Muscle of leg (tissue), 11 donors: ENCODE data around the gene THRB. TPM values are rescaled to one million over a fixed set of nuclear protein-coding genes. Genes with fewer than 3 reads are reported as not detected.

ENCODE experiments used
- DNase-seq: peaks from one replicate; pipeline ENCODE4 v3.0.0; 2013
- H3K27ac ChIP-seq: one replicate; pipeline ENCODE4 v1.5.1; 2013; ENCODE audit warnings: mild to moderate bottlenecking, low read length, control low read depth
- H3K27me3 ChIP-seq: one replicate; pipeline ENCODE4 v1.6.1; 2013; ENCODE audit warnings: low read length; ENCODE audit not compliant: control insufficient read depth, insufficient read depth
- H3K36me3 ChIP-seq: one replicate; pipeline ENCODE4 v1.6.1; 2013; ENCODE audit warnings: low read length; ENCODE audit not compliant: control insufficient read depth, insufficient read depth
- H3K4me1 ChIP-seq: one replicate; pipeline ENCODE4 v1.6.1; 2013; ENCODE audit warnings: low read length; ENCODE audit not compliant: control insufficient read depth, insufficient read depth
- H3K4me3 ChIP-seq: one replicate; pipeline ENCODE4 v1.5.1; 2013; ENCODE audit warnings: low read length, control low read depth
- H3K9me3 ChIP-seq: replicated peaks from 2 replicates; pipeline ENCODE4 v1.6.1; 2013; ENCODE audit warnings: low read depth, low read length; ENCODE audit not compliant: control insufficient read depth
- WGBS: methylation state at CpG from one replicate; pipeline ENCODE4 v1.1.5; 2013; ENCODE audit warnings: missing lambda C conversion rate; ENCODE audit not compliant: insufficient coverage; 5-methylcytosine and 5-hydroxymethylcytosine counted together
- polyA plus RNA-seq, 8 donors: library from polyadenylated mRNA; unstranded; fragments of 120-200 nt; gene quantifications; one replicate each; pipeline versions ENCODE4 v1.2.1 to v1.2.3, GENCODE V29; 2013; ENCODE audit warnings: inconsistent platforms in 1 of 8, low replicate concordance in 1 of 8; ENCODE audit not compliant: insufficient read length in 8 of 8, insufficient read depth in 1 of 8
- total RNA-seq: library from RNA; stranded (reverse); fragments of 120-200 nt; gene quantifications from one replicate; pipeline ENCODE4 v1.2.4, GENCODE V29; 2013

THRB gene
- total and polyA plus RNA-seq, 9 donors = 0.33 to 3.1 (median 1.7) TPM

GRCh38 chr3:24359102-24359501 lies 135.5 kb downstream of the THRB start:
- WGBS = 60% methylated on average over 1 of the region's 1 CpG

DNA sequence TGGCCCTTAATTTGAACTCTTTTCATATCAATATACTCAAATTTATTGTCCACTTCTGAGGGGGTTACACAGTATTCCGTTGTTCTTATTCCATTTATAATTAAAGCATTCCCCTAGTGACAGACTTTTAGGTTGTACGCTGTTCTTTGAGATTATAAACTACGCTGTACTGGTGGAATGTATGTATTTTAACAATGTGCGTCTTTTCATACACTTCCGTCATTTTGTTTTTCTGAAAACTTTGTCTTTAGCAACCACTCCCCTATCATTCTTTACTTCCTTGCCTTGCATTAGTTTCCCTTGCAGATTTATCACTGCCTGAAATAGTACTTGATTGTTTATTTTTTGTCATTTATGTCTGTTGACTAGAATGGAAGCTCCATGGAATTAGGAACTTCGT lies 137.0 kb downstream of the THRB start:
- DNase-seq = no peak
- H3K27ac ChIP-seq = no peak overlapping the region
- WGBS = no CpG with 5 or more reads among the region's 6 CpGs
- H3K4me3 ChIP-seq = no peak overlapping the region
- H3K36me3 ChIP-seq = no peaks in the 10 kb centered on the region
- no peaks in the 10 kb centered on the region for H3K27me3 ChIP-seq
- no peaks in the 10 kb centered on the region for H3K4me1 ChIP-seq
- no peaks in the 10 kb centered on the region for H3K9me3 ChIP-seq

More at GRCh38 chr3:24359102-24359501, 135.5 kb downstream of the THRB start:
- Histone ChIP-seq H3K36me3 (no peaks in the 10 kb centered on the region), H3K4me1 (no peaks in the 10 kb centered on the region), H3K27ac (no peak overlapping the region), H3K9me3 (no peaks in the 10 kb centered on the region), H3K4me3 (no peak overlapping the region), H3K27me3 (no peaks in the 10 kb centered on the region)
- no peak for DNase-seq

GRCh38 chr3:24355806-24356205 lies 138.8 kb downstream of the THRB start:
- Histone ChIP-seq H3K27ac (no peak overlapping the region), H3K4me1 (no peaks in the 10 kb centered on the region), H3K9me3 (no peaks in the 10 kb centered on the region), H3K36me3 (no peaks in the 10 kb centered on the region), H3K4me3 (no peak overlapping the region), H3K27me3 (no peaks in the 10 kb centered on the region)
- no peak for DNase-seq

GRCh38 chr3:24354230-24354629 lies 140.4 kb downstream of the THRB start:
- DNase-seq = no peak
- Histone ChIP-seq H3K4me1 (no peaks in the 10 kb centered on the region), H3K27me3 (no peaks in the 10 kb centered on the region), H3K36me3 (no peaks in the 10 kb centered on the region), H3K9me3 (no peaks in the 10 kb centered on the region), H3K4me3 (no peak overlapping the region), H3K27ac (no peak overlapping the region)

DNA sequence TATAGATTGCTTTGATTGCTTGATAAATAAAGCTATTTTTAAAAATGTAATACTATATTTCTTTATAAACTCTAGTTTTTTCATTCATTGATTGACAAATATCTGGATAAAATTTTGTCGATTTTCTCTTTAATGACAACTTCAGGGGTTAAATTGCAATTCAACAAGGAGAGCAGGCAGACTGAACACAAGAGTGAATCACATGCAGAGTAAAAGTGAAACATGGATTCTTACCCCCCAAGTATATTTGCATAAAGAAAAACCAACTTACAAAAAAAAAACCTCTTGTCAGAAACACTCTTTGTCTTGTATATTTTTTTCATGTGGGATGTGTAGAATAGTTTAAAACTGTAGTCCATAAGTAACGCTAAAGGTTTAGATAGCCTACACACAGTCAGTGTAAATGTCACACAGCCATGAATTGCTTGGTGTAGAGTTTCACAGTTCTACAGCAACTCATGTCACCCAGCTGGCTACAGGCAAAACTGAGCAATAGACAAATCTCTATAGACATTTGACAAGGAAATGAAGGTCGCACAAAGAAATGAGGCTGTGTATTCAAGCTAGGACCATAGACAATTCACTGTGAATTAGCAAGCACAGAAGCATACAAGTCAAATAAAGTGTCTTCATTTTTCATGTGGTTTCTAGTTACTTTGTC lies 141.6 kb downstream of the THRB start:
- H3K36me3 ChIP-seq = no peaks in the 10 kb centered on the region
- H3K4me3 ChIP-seq = no peak overlapping the region
- H3K4me1 ChIP-seq = no peaks in the 10 kb centered on the region
- H3K9me3 ChIP-seq = no peaks in the 10 kb centered on the region
- no peaks in the 10 kb centered on the region for H3K27me3 ChIP-seq
- WGBS = no CpG with 5 or more reads among the region's 3 CpGs
- no peak for DNase-seq
- no peak overlapping the region for H3K27ac ChIP-seq

GRCh38 chr3:24351779-24352469 lies 142.7 kb downstream of the THRB start:
- H3K4me1 ChIP-seq = no peaks in the 10 kb centered on the region
- 40% methylated on average over 2 of the region's 4 CpGs for WGBS
- H3K27me3 ChIP-seq = no peaks in the 10 kb centered on the region
- H3K4me3 ChIP-seq = no peak overlapping the region
- DNase-seq = peak; percentile 90
- H3K27ac ChIP-seq = no peak overlapping the region
- no peaks in the 10 kb centered on the region for H3K9me3 ChIP-seq
- no peaks in the 10 kb centered on the region for H3K36me3 ChIP-seq

GRCh38 chr3:24349367-24350019 lies 145.2 kb downstream of the THRB start:
- WGBS = no CpG with 5 or more reads among the region's 1 CpG

GRCh38 chr3:24348348-24348747 lies 146.3 kb downstream of the THRB start:
- no peaks in the 10 kb centered on the region for H3K36me3 ChIP-seq
- H3K4me1 ChIP-seq = no peaks in the 10 kb centered on the region
- no peaks in the 10 kb centered on the region for H3K27me3 ChIP-seq
- no peak for DNase-seq
- H3K9me3 ChIP-seq = no peaks in the 10 kb centered on the region
- WGBS = 73% methylated on average over 4 of the region's 4 CpGs
- no peak overlapping the region for H3K4me3 ChIP-seq
- no peak overlapping the region for H3K27ac ChIP-seq

More at GRCh38 chr3:24349367-24350019, 145.2 kb downstream of the THRB start:
- Histone ChIP-seq H3K4me1 (no peaks in the 10 kb centered on the region), H3K9me3 (no peaks in the 10 kb centered on the region), H3K4me3 (no peak overlapping the region), H3K27ac (no peak overlapping the region), H3K36me3 (no peaks in the 10 kb centered on the region), H3K27me3 (no peaks in the 10 kb centered on the region)
- DNase-seq = no peak

GRCh38 chr3:24344784-24345439 lies 149.7 kb downstream of the THRB start:
- peak; percentile 85 for DNase-seq
- no peak overlapping the region for H3K4me3 ChIP-seq
- WGBS = 40% methylated on average over 2 of the region's 3 CpGs
- peak overlapping the region; percentile 7 for H3K27ac ChIP-seq
- H3K36me3 ChIP-seq = no peaks in the 10 kb centered on the region
- H3K27me3 ChIP-seq = no peaks in the 10 kb centered on the region
- H3K4me1 ChIP-seq = no peaks in the 10 kb centered on the region
- no peaks in the 10 kb centered on the region for H3K9me3 ChIP-seq

GRCh38 chr3:24343084-24343783 lies 151.4 kb downstream of the THRB start:
- H3K27ac ChIP-seq = no peak overlapping the region
- no peak overlapping the region for H3K4me3 ChIP-seq
- 100% methylated on average over 1 of the region's 3 CpGs for WGBS
- H3K27me3 ChIP-seq = no peaks in the 10 kb centered on the region
- no peak for DNase-seq
- H3K4me1 ChIP-seq = no peaks in the 10 kb centered on the region
- no peaks in the 10 kb centered on the region for H3K9me3 ChIP-seq
- H3K36me3 ChIP-seq = no peaks in the 10 kb centered on the region
